GM23338 (cell line): ENCODE results near the gene SLC16A11. TPM values are rescaled to one million over a fixed set of nuclear protein-coding genes. Genes with fewer than 3 reads are reported as not detected.

Source experiments
- ATAC-seq: fragments of 200-7000 bp; cut with Tn5 transposase; 3 replicates; pipeline ENCODE4 v1.9.1; 2020
- DNase-seq: peaks from one replicate; pipeline ENCODE4 v3.0.0-alpha.2; 2015; ENCODE audit warnings: low spot score
- H2AFZ ChIP-seq: fragments of 200-600 bp; sonication (generic); 2 replicates; pipeline ENCODE4 v1.8.0; 2016; ENCODE audit warnings: antibody characterized with exemption, mild to moderate bottlenecking, moderate library complexity
- H3F3A ChIP-seq: fragments of 200-600 bp; sonication (generic); replicated peaks from 2 replicates; pipeline ENCODE4 v1.8.0; 2017; ENCODE audit warnings: antibody characterized with exemption, mixed run types, low read depth
- H3K27ac ChIP-seq: fragments of 200-600 bp; sonication (generic); 2 replicates; pipeline ENCODE4 v1.6.1; 2016; ENCODE audit warnings: low read depth
- H3K27me3 ChIP-seq: fragments of 200-600 bp; sonication (generic); 2 replicates; pipeline ENCODE4 v1.8.0; 2016; ENCODE audit warnings: mild to moderate bottlenecking, mixed run types, moderate library complexity; ENCODE audit not compliant: insufficient read depth
- H3K36me3 ChIP-seq: fragments of 200-600 bp; sonication (generic); 2 replicates; pipeline ENCODE4 v1.8.0; 2016; ENCODE audit warnings: mild to moderate bottlenecking; ENCODE audit not compliant: insufficient read depth
- H3K4me1 ChIP-seq: fragments of 200-600 bp; sonication (generic); 2 replicates; pipeline ENCODE4 v1.8.0; 2016; ENCODE audit warnings: mild to moderate bottlenecking, moderate library complexity; ENCODE audit not compliant: insufficient read depth
- H3K4me2 ChIP-seq: fragments of 200-600 bp; sonication (generic); 2 replicates; pipeline ENCODE4 v1.7.1; 2017; ENCODE audit warnings: mixed run types
- H3K4me3 ChIP-seq: fragments of 200-600 bp; sonication (generic); 2 replicates; pipeline ENCODE4 v1.6.1; 2016; ENCODE audit warnings: mixed run types
- H3K79me2 ChIP-seq: fragments of 200-600 bp; sonication (generic); replicated peaks from 2 replicates; pipeline ENCODE4 v1.8.0; 2017; ENCODE audit warnings: mild to moderate bottlenecking; ENCODE audit not compliant: insufficient read depth
- H3K9me2 ChIP-seq: fragments of 200-600 bp; sonication (generic); 2 replicates; pipeline ENCODE4 v1.8.0; 2017; ENCODE audit not compliant: insufficient read depth
- H4K20me1 ChIP-seq: fragments of 200-600 bp; sonication (generic); replicated peaks from 2 replicates; pipeline ENCODE4 v1.8.0; 2017; ENCODE audit warnings: mild to moderate bottlenecking; ENCODE audit not compliant: insufficient read depth
- H3K27ac Mint-ChIP-seq: 2 replicates; pipeline ENCODE4 v1.8.0; 2020; ENCODE audit warnings: inconsistent platforms, mild to moderate bottlenecking, moderate library complexity, mixed read lengths
- H3K27me3 Mint-ChIP-seq: 3 replicates; pipeline ENCODE4 v1.8.0; 2022; ENCODE audit warnings: low read depth, mild to moderate bottlenecking, moderate library complexity, mixed read lengths, inconsistent platforms; ENCODE audit not compliant: insufficient read depth, poor library complexity
- H3K36me3 Mint-ChIP-seq: 3 replicates; pipeline ENCODE4 v1.8.0; 2021; ENCODE audit warnings: low read depth, mild to moderate bottlenecking, inconsistent platforms, moderate library complexity, mixed read lengths
- H3K4me1 Mint-ChIP-seq: 3 replicates; pipeline ENCODE4 v1.8.0; 2020; ENCODE audit warnings: mild to moderate bottlenecking, inconsistent platforms, mixed read lengths
- H3K4me3 Mint-ChIP-seq: 3 replicates; pipeline ENCODE4 v1.8.0; 2021; ENCODE audit warnings: moderate library complexity, mild to moderate bottlenecking, inconsistent platforms, mixed read lengths
- H3K9me3 Mint-ChIP-seq: 3 replicates; pipeline ENCODE4 v1.8.0; 2020; ENCODE audit warnings: moderate library complexity, mild to moderate bottlenecking, inconsistent platforms, mixed read lengths
- CREB1 ChIP-seq: fragments of 250-450 bp; sonication (Bioruptor Pico); IDR thresholded peaks from 2 replicates; pipeline ENCODE4 v1.5.0; 2020; ENCODE audit warnings: low read depth, mild to moderate bottlenecking, moderate library complexity
- CTCF ChIP-seq, 2 experiments: fragments of 200-600 bp in 1 of 2; sonication (generic) in 1 of 2; conservative IDR thresholded peaks; 2 replicates each; pipeline versions ENCODE4 v1.5.1 to v1.6.1; 2016 to 2017; ENCODE audit warnings: antibody characterized with exemption in 2 of 2, low read depth in 2 of 2, mild to moderate bottlenecking in 2 of 2, moderate library complexity in 1 of 2
- ETS1 ChIP-seq: IDR thresholded peaks from 2 replicates; pipeline ENCODE4 v1.6.1; 2016; ENCODE audit warnings: antibody characterized with exemption
- EZH2 ChIP-seq: fragments of 200-600 bp; sonication (generic); IDR thresholded peaks from one replicate; pipeline ENCODE4 v1.8.0; 2017; ENCODE audit warnings: antibody characterized with exemption, mild to moderate bottlenecking, low read depth; ENCODE audit not compliant: unreplicated experiment
- EZH2phosphoT487 ChIP-seq: fragments of 200-600 bp; sonication (generic); IDR thresholded peaks from one replicate; pipeline ENCODE4 v1.8.1; 2018; ENCODE audit warnings: antibody characterized with exemption; ENCODE audit not compliant: unreplicated experiment
- JUNB ChIP-seq: IDR thresholded peaks from one replicate; pipeline ENCODE4 v1.6.1; 2016; ENCODE audit warnings: antibody characterized with exemption; ENCODE audit not compliant: unreplicated experiment
- NANOG ChIP-seq: IDR thresholded peaks from 2 replicates; pipeline ENCODE4 v1.6.1; 2016; ENCODE audit warnings: antibody characterized with exemption, borderline replicate concordance
- POLR2AphosphoS5 ChIP-seq: IDR thresholded peaks from 2 replicates; pipeline ENCODE4 v1.6.1; 2016; ENCODE audit warnings: antibody characterized with exemption, low read depth
- REST ChIP-seq: IDR thresholded peaks from one replicate; pipeline ENCODE4 v1.6.1; 2018; ENCODE audit warnings: antibody characterized with exemption; ENCODE audit not compliant: unreplicated experiment
- ZNF114 ChIP-seq: fragments of 250-450 bp; sonication (Bioruptor Pico); IDR thresholded peaks from 2 replicates; pipeline ENCODE4 v1.5.0; 2020; ENCODE audit warnings: mild to moderate bottlenecking, moderate library complexity
- ZNF331 ChIP-seq: fragments of 250-450 bp; sonication (Bioruptor Pico); IDR thresholded peaks from 2 replicates; pipeline ENCODE4 v1.5.0; 2020; ENCODE audit warnings: low read depth, mild to moderate bottlenecking, moderate library complexity
- polyA plus RNA-seq: library from polyadenylated mRNA; unstranded; fragments of >200 nt; fragmentation: Nextera tagmentation; extraction: Ambion mirVana; gene quantifications from 2 replicates; pipeline ENCODE4 v1.2.1, GENCODE V29; 2016
- total RNA-seq: library from RNA; depleted of rRNA; stranded (reverse); fragments of >200 nt; shearing (Covaris generic); gene quantifications from 2 replicates; pipeline ENCODE4 v1.2.3, GENCODE V29; 2014

Gene SLC16A11
- total and polyA plus RNA-seq, 2 experiments from 2014 or later, result 0.42 to 0.68 TPM

- H3K27ac Mint-ChIP-seq, result no peak overlapping the region
- Histone ChIP-seq H4K20me1 (peaks cover 3% of the 10 kb centered on the region; the same call in 1 of the 2 replicates), H3K9me2 (no peaks in the 10 kb centered on the region), H3K27me3 (peaks cover 64% of the 10 kb centered on the region), H3K27ac (no peak overlapping the region), H3K79me2 (no peaks in the 10 kb centered on the region), H3K4me1 (peaks cover 15% of the 10 kb centered on the region; the same call in 1 of the 2 replicates), H3K4me3 (peak overlapping the region; percentile 65), H3K4me2 (peak overlapping the region; percentile 96), H3K36me3 (no peaks in the 10 kb centered on the region), H3F3A (peaks cover 11% of the 10 kb centered on the region; the same call in 1 of the 2 replicates), H2AFZ (peak overlapping the region; percentile 89)
- no peaks in the 10 kb centered on the region for H3K36me3 Mint-ChIP-seq
- DNase-seq (peak; percentile 72), ATAC-seq (peak; percentile 8)
- H3K4me3 Mint-ChIP-seq, result peak overlapping the region; percentile 72
- H3K27me3 Mint-ChIP-seq, result peaks cover 49% of the 10 kb centered on the region
- TF ChIP-seq NANOG (no peak), POLR2AphosphoS5 (no peak), CREB1 (no peak), ZNF114 (CRISPR knock-in tag) (no peak), ZNF331 (CRISPR knock-in tag) (no peak), ETS1 (no peak), EZH2 (no peak), EZH2phosphoT487 (no peak), REST (no peak), JUNB (no peak)
- H3K9me3 Mint-ChIP-seq, result no peaks in the 10 kb centered on the region
- peaks cover 26% of the 10 kb centered on the region for H3K4me1 Mint-ChIP-seq
These were observed 2.3 kb upstream of the SLC16A11 start for GRCh38 chr17:7046127-7046724.

GRCh38 chr17:7045492-7046126, 1.7 kb upstream of the SLC16A11 start:
- H2AFZ ChIP-seq, result no peak overlapping the region
- no peak overlapping the region for H3K27ac Mint-ChIP-seq
- H3K4me1 ChIP-seq, result peaks cover 18% of the 10 kb centered on the region; the same call in 1 of the 2 replicates
- H3K27ac ChIP-seq, result no peak overlapping the region
- peaks cover 51% of the 10 kb centered on the region for H3K27me3 Mint-ChIP-seq
- DNase-seq, result peak; percentile 76
- peak overlapping the region; percentile 65 for H3K4me3 ChIP-seq
- no peak for TF ChIP-seq CREB1
- peak; percentile 83 to 100 for TF ChIP-seq CTCF (conservative IDR thresholded peaks at IDR 0.05; ENCODE audit: low read depth in 2 of 2)
- peak overlapping the region; percentile 96 for H3K4me2 ChIP-seq
- H3K27me3 ChIP-seq, result peaks cover 68% of the 10 kb centered on the region
- H3K4me3 Mint-ChIP-seq, result peak overlapping the region; percentile 72
- ATAC-seq, result no peak
- H3K9me2 ChIP-seq, result no peaks in the 10 kb centered on the region
- no peaks in the 10 kb centered on the region for H3K79me2 ChIP-seq
- H3F3A ChIP-seq, result peaks cover 14% of the 10 kb centered on the region; the same call in 1 of the 2 replicates
- no peaks in the 10 kb centered on the region for H3K9me3 Mint-ChIP-seq
- H3K36me3 ChIP-seq, result no peaks in the 10 kb centered on the region
- H3K4me1 Mint-ChIP-seq, result peaks cover 29% of the 10 kb centered on the region
- no peaks in the 10 kb centered on the region for H3K36me3 Mint-ChIP-seq
- peaks cover 6% of the 10 kb centered on the region; the same call in 1 of the 2 replicates for H4K20me1 ChIP-seq
